Measurements from ENCODE around the gene RPS3. TPM values are rescaled to one million over a fixed set of nuclear protein-coding genes. Genes with fewer than 3 reads are reported as not detected.

The RPS3 gene
- polyA plus RNA-seq, 1 experiment = 3,005 TPM

- no peaks in the 10 kb centered on the region for H3K36me3 ChIP-seq (ENCODE audit: control insufficient read depth, insufficient read depth, low read length)
- H3K4me3 ChIP-seq (ENCODE audit: low read depth, low read length) = no peak overlapping the region
- no peak for TF ChIP-seq CTCF (IDR thresholded peaks at IDR 0.05; ENCODE audit: insufficient read depth, low read depth, low read length)
- H3K27me3 ChIP-seq (ENCODE audit: control insufficient read depth, insufficient read depth, low read length) = peaks cover 8% of the 10 kb centered on the region
- ChIA-PET POLR2A (interaction anchor here (0.5 kb wide), 1 partner anchor 16 kb away, joined by 5 read pairs; no protein-coding TSS in a partner anchor), CTCF (interaction anchor here (0.6 to 14.3 kb wide), 30 partner anchors 10 to 190 kb away, joined by 3 to 389 read pairs (median 4); partner anchors contain the start of genes GDPD5 and RPS3)
- no peak for DNase-seq (ENCODE audit: low read depth)
Measured at GRCh38 chr11:75387736-75388294, 11.5 kb upstream of the RPS3 start.

GRCh38 chr11:75388386-75389275 lies 10.7 kb upstream of the RPS3 start:
- no peaks in the 10 kb centered on the region for H3K36me3 ChIP-seq (ENCODE audit: control insufficient read depth, insufficient read depth, low read length)
- DNase-seq (ENCODE audit: low read depth) = no peak
- ChIA-PET POLR2A (no interaction called here), CTCF (interaction anchor here (0.6 to 14.3 kb wide), 36 partner anchors 9 to 769 kb away, joined by 3 to 389 read pairs (median 4); partner anchors contain the start of genes GDPD5 and RPS3)
- peak; percentile 81 for TF ChIP-seq CTCF (IDR thresholded peaks at IDR 0.05; ENCODE audit: insufficient read depth, low read depth, low read length)
- peaks cover 9% of the 10 kb centered on the region for H3K27me3 ChIP-seq (ENCODE audit: control insufficient read depth, insufficient read depth, low read length)
- H3K4me3 ChIP-seq (ENCODE audit: low read depth, low read length) = no peak overlapping the region

GRCh38 chr11:75389276-75389605 lies 10.1 kb upstream of the RPS3 start:
- Histone ChIP-seq H3K27me3 (ENCODE audit: control insufficient read depth, insufficient read depth, low read length) (peaks cover 9% of the 10 kb centered on the region), H3K36me3 (ENCODE audit: control insufficient read depth, insufficient read depth, low read length) (no peaks in the 10 kb centered on the region), H3K4me3 (ENCODE audit: low read depth, low read length) (no peak overlapping the region)
- POLR2A ChIA-PET = no interaction called here
- TF ChIP-seq CTCF (IDR thresholded peaks at IDR 0.05; ENCODE audit: insufficient read depth, low read depth, low read length) = no peak
- CTCF ChIA-PET = interaction anchor here (0.6 to 14.3 kb wide), 20 partner anchors 9 to 769 kb away, joined by 3 to 389 read pairs (median 6); partner anchors contain the start of genes GDPD5 and RPS3
- no peak for DNase-seq (ENCODE audit: low read depth)

GRCh38 chr11:75389925-75390324 lies 9.4 kb upstream of the RPS3 start:
- CTCF ChIA-PET = interaction anchor here (0.7 to 14.3 kb wide), 11 partner anchors 8 to 141 kb away, joined by 3 to 389 read pairs (median 12); no protein-coding TSS in a partner anchor
- no peak for DNase-seq (ENCODE audit: low read depth)
- H3K4me3 ChIP-seq (ENCODE audit: low read depth, low read length) = no peak overlapping the region
- peaks cover 11% of the 10 kb centered on the region for H3K27me3 ChIP-seq (ENCODE audit: control insufficient read depth, insufficient read depth, low read length)
- no peak for TF ChIP-seq CTCF (IDR thresholded peaks at IDR 0.05; ENCODE audit: insufficient read depth, low read depth, low read length)
- POLR2A ChIA-PET = no interaction called here
- H3K36me3 ChIP-seq (ENCODE audit: control insufficient read depth, insufficient read depth, low read length) = no peaks in the 10 kb centered on the region

Data from BJ (cell line).